Parathyroid adenoma (tissue), 2 donors: Measurements from ENCODE around the gene EBF3.

Experiments used
- H2AFZ ChIP-seq: fragments of 300-600 bp; sonication (generic); one replicate; pipeline ENCODE4 v1.7.0; 2017; ENCODE audit warnings: antibody characterized with exemption, mild to moderate bottlenecking
- H3K27ac ChIP-seq: fragments of 300-600 bp; sonication (generic); one replicate; pipeline ENCODE4 v1.7.0; 2017
- H3K27me3 ChIP-seq: fragments of 300-600 bp; sonication (generic); one replicate; pipeline ENCODE4 v1.7.0; 2017; ENCODE audit warnings: low read length; ENCODE audit not compliant: control insufficient read depth, insufficient read depth
- H3K36me3 ChIP-seq: fragments of 300-600 bp; sonication (generic); one replicate; pipeline ENCODE4 v1.7.0; 2017; ENCODE audit warnings: low read length; ENCODE audit not compliant: control insufficient read depth, insufficient read depth
- H3K4me1 ChIP-seq: fragments of 300-600 bp; sonication (generic); one replicate; pipeline ENCODE4 v1.7.0; 2017; ENCODE audit warnings: control low read depth
- H3K4me2 ChIP-seq: fragments of 300-600 bp; sonication (generic); one replicate; pipeline ENCODE4 v1.7.0; 2017; ENCODE audit warnings: low read length
- H3K4me3 ChIP-seq: fragments of 300-600 bp; sonication (generic); one replicate; pipeline ENCODE4 v1.7.0; 2017; ENCODE audit warnings: low read depth, low read length
- H3K79me2 ChIP-seq: fragments of 300-600 bp; sonication (generic); one replicate; pipeline ENCODE4 v1.7.0; 2017; ENCODE audit warnings: control low read depth
- H3K9ac ChIP-seq: fragments of 300-600 bp; sonication (generic); one replicate; pipeline ENCODE4 v1.7.0; 2017; ENCODE audit warnings: mild to moderate bottlenecking
- H3K9me3 ChIP-seq: fragments of 300-600 bp; sonication (generic); one replicate; pipeline ENCODE4 v1.7.0; 2017; ENCODE audit warnings: low read length; ENCODE audit not compliant: control insufficient read depth
- CTCF ChIP-seq: fragments of 300-600 bp; sonication (generic); IDR thresholded peaks from one replicate; pipeline ENCODE4 v1.7.0; 2017; ENCODE audit warnings: antibody characterized with exemption, mild to moderate bottlenecking
- donor health status: primary hyperparathyroidism.

Gene EBF3

DNA sequence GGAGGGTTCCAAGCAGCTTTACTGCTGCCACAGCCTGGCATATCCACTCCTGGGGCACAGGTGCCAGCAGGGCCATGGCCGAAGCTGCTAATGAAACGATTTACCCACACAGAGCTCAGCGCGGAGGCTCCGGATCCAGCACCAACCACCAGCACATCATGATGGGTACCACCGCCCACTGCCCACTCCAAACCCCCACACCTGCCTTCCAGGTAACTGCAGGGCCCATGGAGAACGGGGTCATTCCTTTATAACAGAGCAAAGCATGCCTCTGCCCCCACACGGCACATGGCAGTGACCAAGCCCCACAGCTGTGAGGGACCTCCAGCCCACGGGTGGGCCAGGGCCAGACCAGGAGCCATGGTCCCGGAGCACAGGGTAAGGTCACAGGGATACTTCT, 53.2 kb downstream of the EBF3 start:
- H3K4me1 ChIP-seq = no peaks in the 10 kb centered on the region
- no peak overlapping the region for H3K4me3 ChIP-seq
- no peak overlapping the region for H3K4me2 ChIP-seq
- no peaks in the 10 kb centered on the region for H3K27me3 ChIP-seq
- no peaks in the 10 kb centered on the region for H3K36me3 ChIP-seq
- no peaks in the 10 kb centered on the region for H3K79me2 ChIP-seq
- H3K9me3 ChIP-seq = no peaks in the 10 kb centered on the region
- no peak overlapping the region for H2AFZ ChIP-seq
- H3K27ac ChIP-seq = no peak overlapping the region
- no peak for TF ChIP-seq CTCF
- no peak overlapping the region for H3K9ac ChIP-seq

- Histone ChIP-seq H3K27me3 (no peaks in the 10 kb centered on the region), H3K9ac (no peak overlapping the region), H3K27ac (no peak overlapping the region), H3K9me3 (no peaks in the 10 kb centered on the region), H3K4me1 (no peaks in the 10 kb centered on the region), H3K79me2 (no peaks in the 10 kb centered on the region), H3K4me2 (no peak overlapping the region), H3K4me3 (no peak overlapping the region), H3K36me3 (no peaks in the 10 kb centered on the region), H2AFZ (no peak overlapping the region)
- no peak for TF ChIP-seq CTCF
Observed at GRCh38 chr10:129909531-129910256, 54.4 kb downstream of the EBF3 start.

DNA sequence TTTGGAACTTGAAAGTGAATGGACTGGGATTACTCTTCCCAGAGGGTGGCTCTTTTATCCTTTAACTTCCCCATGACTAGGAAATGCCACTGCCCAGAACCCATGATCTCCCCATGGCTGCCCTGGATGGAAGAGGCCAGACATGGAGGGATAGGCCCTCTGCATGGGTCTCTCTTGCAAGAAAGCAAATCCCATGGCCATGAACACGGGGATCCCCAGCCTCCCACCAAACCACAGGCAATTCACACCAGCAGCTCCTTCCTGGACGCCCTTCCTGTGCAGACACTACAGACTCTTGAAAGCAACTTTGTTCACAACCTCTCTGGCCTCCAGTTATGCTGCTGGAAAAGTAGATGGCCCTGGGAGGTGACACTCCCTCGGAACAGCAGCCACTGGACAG, 55.0 kb downstream of the EBF3 start:
- Histone ChIP-seq H3K4me1 (no peaks in the 10 kb centered on the region), H3K27me3 (no peaks in the 10 kb centered on the region), H3K27ac (no peak overlapping the region), H3K9me3 (no peaks in the 10 kb centered on the region), H3K4me3 (no peak overlapping the region), H3K4me2 (no peak overlapping the region), H3K36me3 (no peaks in the 10 kb centered on the region), H3K79me2 (no peaks in the 10 kb centered on the region), H3K9ac (no peak overlapping the region), H2AFZ (no peak overlapping the region)
- TF ChIP-seq CTCF = no peak

DNA sequence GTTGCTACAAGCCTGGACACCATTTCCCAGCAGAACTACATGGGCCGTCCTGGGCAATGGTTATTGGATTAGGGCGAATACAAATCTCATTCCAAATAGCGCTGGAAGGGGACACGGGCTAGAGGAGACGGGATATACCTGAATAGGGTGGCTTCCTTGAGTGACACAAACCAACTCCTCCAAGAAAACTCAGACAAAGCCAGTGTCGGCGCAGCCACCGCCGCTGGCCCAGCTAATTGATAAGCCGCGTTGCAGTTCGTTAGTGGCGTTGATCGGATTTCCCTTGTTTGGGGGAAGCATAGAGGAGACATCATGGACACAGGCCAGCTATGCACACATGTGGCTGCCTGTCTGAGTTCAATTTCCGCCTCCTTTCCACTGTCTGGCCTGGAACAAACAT, 55.7 kb downstream of the EBF3 start:
- no peaks in the 10 kb centered on the region for H3K79me2 ChIP-seq
- no peak overlapping the region for H3K27ac ChIP-seq
- H3K9me3 ChIP-seq = no peaks in the 10 kb centered on the region
- no peaks in the 10 kb centered on the region for H3K4me1 ChIP-seq
- no peak overlapping the region for H2AFZ ChIP-seq
- H3K36me3 ChIP-seq = no peaks in the 10 kb centered on the region
- H3K27me3 ChIP-seq = no peaks in the 10 kb centered on the region
- no peak overlapping the region for H3K4me2 ChIP-seq
- no peak overlapping the region for H3K9ac ChIP-seq
- no peak overlapping the region for H3K4me3 ChIP-seq
- no peak for TF ChIP-seq CTCF

DNA sequence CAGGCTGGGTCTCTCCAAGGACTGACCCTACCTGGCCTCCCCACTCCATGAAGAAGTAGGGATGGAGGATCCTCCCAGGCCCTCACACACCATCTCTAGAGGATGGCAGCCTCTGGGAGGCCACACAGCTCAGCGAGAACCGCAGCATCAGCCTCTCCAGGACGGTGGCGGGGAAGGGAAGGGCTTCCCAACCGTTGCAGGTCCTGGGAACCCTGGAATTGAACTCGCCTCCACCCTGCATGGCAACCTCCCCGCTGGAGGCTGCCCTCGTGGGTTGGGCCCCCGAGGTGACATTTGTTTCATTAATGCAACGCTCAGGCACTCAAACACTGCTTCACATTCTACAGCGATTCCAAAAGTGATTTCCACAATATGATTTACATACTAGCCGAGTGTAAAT, 58.5 kb downstream of the EBF3 start:
- Histone ChIP-seq H2AFZ (no peak overlapping the region), H3K9me3 (no peaks in the 10 kb centered on the region), H3K27me3 (no peaks in the 10 kb centered on the region)

More for the DNA sequence above, 58.5 kb downstream of the EBF3 start:
- no peak for TF ChIP-seq CTCF
- Histone ChIP-seq H3K27ac (no peak overlapping the region), H3K4me1 (no peaks in the 10 kb centered on the region), H3K79me2 (no peaks in the 10 kb centered on the region), H3K36me3 (no peaks in the 10 kb centered on the region), H3K9ac (no peak overlapping the region), H3K4me2 (no peak overlapping the region), H3K4me3 (no peak overlapping the region)
